ENCODE results near the gene ANKRD28.

ANKRD28 gene

DNA sequence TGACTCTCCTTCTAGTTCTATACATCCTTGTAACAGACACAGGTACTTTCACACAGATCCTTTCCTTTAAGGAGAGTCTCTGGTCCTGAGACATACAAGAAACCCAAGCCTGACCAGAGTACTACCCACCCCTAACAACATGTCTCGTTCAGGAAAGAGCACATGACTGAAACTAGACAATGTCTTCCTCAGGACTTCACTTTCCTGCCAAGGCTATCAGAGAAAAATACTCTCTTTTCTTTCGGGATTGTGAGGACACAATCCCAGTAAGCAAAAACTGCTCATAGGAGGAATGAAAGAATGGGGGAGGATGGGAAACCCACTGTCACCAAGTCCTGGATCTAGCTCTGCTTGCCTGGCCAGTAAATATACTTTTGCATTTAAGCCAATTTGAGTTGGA is 11.5 kb upstream of the ANKRD28 start:
- no peaks in the 10 kb centered on the region for H4K20me1 ChIP-seq (ENCODE audit: insufficient read depth)
- no peaks in the 10 kb centered on the region; the same call in 1 of the 2 replicates for H3K79me2 ChIP-seq (ENCODE audit: insufficient read depth, low read depth)
- H3K4me2 ChIP-seq, result peak overlapping the region; percentile 34; the same call in 1 of the 2 replicates
- H3K27ac ChIP-seq, result no peak overlapping the region
- H2AFZ ChIP-seq (ENCODE audit: low read depth), result no peak overlapping the region
- no peak overlapping the region for H3K9ac ChIP-seq
- H3K27me3 ChIP-seq (ENCODE audit: insufficient read depth, low read depth), result no peaks in the 10 kb centered on the region
- peaks cover 72% of the 10 kb centered on the region for H3K4me1 ChIP-seq (ENCODE audit: low read depth, poor library complexity, severe bottlenecking)
- H3K4me3 ChIP-seq (IDR thresholded peaks at IDR 0.05; ENCODE audit: insufficient read depth, low read depth, low read length), result no peak overlapping the region
- TF ChIP-seq, protein P1, sequence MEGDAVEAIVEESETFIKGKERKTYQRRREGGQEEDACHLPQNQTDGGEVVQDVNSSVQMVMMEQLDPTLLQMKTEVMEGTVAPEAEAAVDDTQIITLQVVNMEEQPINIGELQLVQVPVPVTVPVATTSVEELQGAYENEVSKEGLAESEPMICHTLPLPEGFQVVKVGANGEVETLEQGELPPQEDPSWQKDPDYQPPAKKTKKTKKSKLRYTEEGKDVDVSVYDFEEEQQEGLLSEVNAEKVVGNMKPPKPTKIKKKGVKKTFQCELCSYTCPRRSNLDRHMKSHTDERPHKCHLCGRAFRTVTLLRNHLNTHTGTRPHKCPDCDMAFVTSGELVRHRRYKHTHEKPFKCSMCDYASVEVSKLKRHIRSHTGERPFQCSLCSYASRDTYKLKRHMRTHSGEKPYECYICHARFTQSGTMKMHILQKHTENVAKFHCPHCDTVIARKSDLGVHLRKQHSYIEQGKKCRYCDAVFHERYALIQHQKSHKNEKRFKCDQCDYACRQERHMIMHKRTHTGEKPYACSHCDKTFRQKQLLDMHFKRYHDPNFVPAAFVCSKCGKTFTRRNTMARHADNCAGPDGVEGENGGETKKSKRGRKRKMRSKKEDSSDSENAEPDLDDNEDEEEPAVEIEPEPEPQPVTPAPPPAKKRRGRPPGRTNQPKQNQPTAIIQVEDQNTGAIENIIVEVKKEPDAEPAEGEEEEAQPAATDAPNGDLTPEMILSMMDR (conservative IDR thresholded peaks at IDR 0.05; ENCODE audit: low read depth, low read length), result no peak
- H3K36me3 ChIP-seq (ENCODE audit: insufficient read depth), result no peaks in the 10 kb centered on the region

DNA sequence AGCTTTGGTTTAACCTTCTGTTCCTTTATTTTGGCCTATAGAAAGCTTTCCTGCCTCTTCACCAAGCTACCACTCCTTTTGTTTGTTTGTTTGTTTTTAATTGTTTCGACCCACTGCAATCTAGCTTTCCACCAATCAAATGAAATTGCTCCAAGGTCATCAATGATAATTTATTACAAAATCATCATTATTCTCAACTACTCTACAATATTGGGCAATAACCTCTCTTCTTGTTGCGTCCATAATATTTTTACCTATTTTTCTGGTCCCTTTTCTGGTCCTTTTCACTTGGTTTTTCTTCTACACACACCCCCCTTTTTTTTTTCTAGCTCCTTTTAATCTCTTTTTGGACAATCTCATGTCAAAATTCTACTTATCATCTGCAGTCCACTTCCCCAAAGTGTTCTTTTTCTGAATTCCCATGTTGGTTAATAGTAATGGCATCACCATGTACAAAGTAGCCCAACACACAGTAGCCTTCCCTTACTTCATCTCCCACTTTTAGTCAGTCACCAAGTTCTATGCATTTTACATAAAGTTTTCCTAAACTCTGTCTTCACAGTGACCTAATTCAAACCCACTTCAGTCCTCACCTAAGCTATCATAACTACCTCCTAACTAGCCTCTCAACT is 11.0 kb upstream of the ANKRD28 start:
- no peaks in the 10 kb centered on the region for H3K27me3 ChIP-seq (ENCODE audit: insufficient read depth, low read depth)
- H3K27ac ChIP-seq, result no peak overlapping the region
- no peak overlapping the region for H3K9ac ChIP-seq
- peaks cover 77% of the 10 kb centered on the region for H3K4me1 ChIP-seq (ENCODE audit: low read depth, poor library complexity, severe bottlenecking)
- TF ChIP-seq, protein P1 (conservative IDR thresholded peaks at IDR 0.05; ENCODE audit: low read depth, low read length), result no peak
- H2AFZ ChIP-seq (ENCODE audit: low read depth), result no peak overlapping the region
- H4K20me1 ChIP-seq (ENCODE audit: insufficient read depth), result no peaks in the 10 kb centered on the region
- H3K4me2 ChIP-seq, result peak overlapping the region; percentile 34; the same call in 1 of the 2 replicates
- no peak overlapping the region for H3K4me3 ChIP-seq (IDR thresholded peaks at IDR 0.05; ENCODE audit: insufficient read depth, low read depth, low read length)
- H3K36me3 ChIP-seq (ENCODE audit: insufficient read depth), result no peaks in the 10 kb centered on the region
- H3K79me2 ChIP-seq (ENCODE audit: insufficient read depth, low read depth), result no peaks in the 10 kb centered on the region; the same call in 1 of the 2 replicates

DNA sequence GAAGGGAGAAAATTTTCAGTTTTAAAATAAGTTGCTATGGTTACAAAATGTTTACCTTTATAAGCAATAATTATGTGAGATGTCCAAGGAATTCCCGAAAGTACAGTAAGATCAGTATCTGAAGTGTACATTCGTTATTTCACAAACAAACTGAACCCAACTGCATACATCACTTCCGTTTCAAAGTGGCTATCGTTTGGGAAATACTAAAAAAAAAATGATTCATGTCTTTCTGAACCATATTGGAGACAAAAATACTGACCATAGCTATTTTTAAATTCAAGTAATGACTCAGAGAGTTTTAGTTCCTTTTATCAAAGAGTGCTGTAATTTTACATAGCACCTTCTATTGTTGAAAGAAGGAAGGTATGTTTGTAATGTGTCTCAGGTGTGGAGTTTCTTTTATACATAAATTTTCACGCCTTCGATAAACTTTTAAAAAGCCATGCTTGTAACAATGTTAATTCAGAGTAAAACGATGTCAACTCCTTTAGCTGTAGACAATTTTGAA is 8.0 kb upstream of the ANKRD28 start:
- no peaks in the 10 kb centered on the region; the same call in 1 of the 2 replicates for H3K79me2 ChIP-seq (ENCODE audit: insufficient read depth, low read depth)
- H4K20me1 ChIP-seq (ENCODE audit: insufficient read depth), result no peaks in the 10 kb centered on the region
- H3K4me2 ChIP-seq, result peak overlapping the region; percentile 51
- TF ChIP-seq, protein P1 (conservative IDR thresholded peaks at IDR 0.05; ENCODE audit: low read depth, low read length), result no peak
- peaks cover 87% of the 10 kb centered on the region for H3K4me1 ChIP-seq (ENCODE audit: low read depth, poor library complexity, severe bottlenecking)
- H3K4me3 ChIP-seq (IDR thresholded peaks at IDR 0.05; ENCODE audit: insufficient read depth, low read depth, low read length), result no peak overlapping the region
- H2AFZ ChIP-seq (ENCODE audit: low read depth), result no peak overlapping the region
- no peaks in the 10 kb centered on the region for H3K36me3 ChIP-seq (ENCODE audit: insufficient read depth)
- H3K27ac ChIP-seq, result peak overlapping the region; percentile 67
- peak overlapping the region; percentile 26; the same call in 1 of the 2 replicates for H3K9ac ChIP-seq
- no peaks in the 10 kb centered on the region for H3K27me3 ChIP-seq (ENCODE audit: insufficient read depth, low read depth)

DNA sequence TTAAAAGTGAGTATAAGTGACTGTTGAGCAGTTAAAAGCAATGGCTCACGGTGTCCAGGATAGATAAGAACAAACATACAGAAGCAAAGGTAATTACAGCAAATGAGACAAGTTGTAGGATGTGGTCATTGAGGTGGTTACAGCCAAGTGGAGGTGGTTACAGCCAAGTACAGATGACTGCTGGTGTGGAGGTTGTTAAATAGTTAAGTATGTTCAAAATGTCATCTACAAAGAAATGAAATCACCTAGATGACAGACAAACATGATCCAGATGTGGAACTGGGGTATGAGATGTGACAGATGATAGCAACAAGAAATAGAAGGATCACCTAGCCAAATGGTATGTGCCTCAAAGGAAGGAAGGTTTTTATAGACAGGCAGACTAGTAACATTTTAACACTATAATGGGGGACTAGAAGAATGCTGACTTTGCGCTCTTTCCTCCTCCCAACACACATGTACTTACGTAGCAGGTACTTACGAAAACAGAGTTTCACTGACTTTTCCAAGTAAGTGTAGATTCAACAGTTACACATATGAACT is 6.8 kb upstream of the ANKRD28 start:
- Histone ChIP-seq H3K4me2 (peak overlapping the region; percentile 51), H3K79me2 (ENCODE audit: insufficient read depth, low read depth) (no peaks in the 10 kb centered on the region; the same call in 1 of the 2 replicates), H2AFZ (ENCODE audit: low read depth) (no peak overlapping the region), H3K4me1 (ENCODE audit: low read depth, poor library complexity, severe bottlenecking) (peaks cover 88% of the 10 kb centered on the region), H3K4me3 (IDR thresholded peaks at IDR 0.05; ENCODE audit: insufficient read depth, low read depth, low read length) (no peak overlapping the region), H4K20me1 (ENCODE audit: insufficient read depth) (no peaks in the 10 kb centered on the region), H3K36me3 (ENCODE audit: insufficient read depth) (no peaks in the 10 kb centered on the region), H3K27me3 (ENCODE audit: insufficient read depth, low read depth) (no peaks in the 10 kb centered on the region), H3K9ac (peak overlapping the region; percentile 26; the same call in 1 of the 2 replicates), H3K27ac (peak overlapping the region; percentile 67)
- TF ChIP-seq, protein P1 (conservative IDR thresholded peaks at IDR 0.05; ENCODE audit: low read depth, low read length), result no peak
